Measurements from ENCODE around the gene ZDHHC15.

DNA sequence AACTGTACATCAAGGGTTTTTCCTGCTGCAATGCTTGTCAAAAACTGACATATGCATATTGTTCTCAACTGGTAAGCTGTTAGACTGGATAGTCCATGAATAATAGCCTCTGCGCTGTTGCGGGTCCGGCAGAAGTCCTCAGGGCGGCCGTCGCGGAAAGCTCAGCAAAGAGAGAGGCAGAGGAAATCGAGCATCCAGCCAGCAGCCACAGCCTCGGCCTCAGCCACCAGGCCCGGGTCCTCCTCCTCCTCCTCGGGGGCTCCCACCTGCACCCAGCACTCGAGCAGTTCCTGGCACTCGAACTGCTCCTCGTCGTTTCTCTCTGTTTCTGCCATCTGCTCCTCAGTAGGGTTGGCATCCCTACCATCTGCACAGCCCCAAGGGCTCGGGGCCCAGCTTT, 195.2 kb downstream of the ZDHHC15 start:
- TF ChIP-seq POLR2A (IDR thresholded peaks at IDR 0.05) = no peak
- TF ChIP-seq, protein P1, sequence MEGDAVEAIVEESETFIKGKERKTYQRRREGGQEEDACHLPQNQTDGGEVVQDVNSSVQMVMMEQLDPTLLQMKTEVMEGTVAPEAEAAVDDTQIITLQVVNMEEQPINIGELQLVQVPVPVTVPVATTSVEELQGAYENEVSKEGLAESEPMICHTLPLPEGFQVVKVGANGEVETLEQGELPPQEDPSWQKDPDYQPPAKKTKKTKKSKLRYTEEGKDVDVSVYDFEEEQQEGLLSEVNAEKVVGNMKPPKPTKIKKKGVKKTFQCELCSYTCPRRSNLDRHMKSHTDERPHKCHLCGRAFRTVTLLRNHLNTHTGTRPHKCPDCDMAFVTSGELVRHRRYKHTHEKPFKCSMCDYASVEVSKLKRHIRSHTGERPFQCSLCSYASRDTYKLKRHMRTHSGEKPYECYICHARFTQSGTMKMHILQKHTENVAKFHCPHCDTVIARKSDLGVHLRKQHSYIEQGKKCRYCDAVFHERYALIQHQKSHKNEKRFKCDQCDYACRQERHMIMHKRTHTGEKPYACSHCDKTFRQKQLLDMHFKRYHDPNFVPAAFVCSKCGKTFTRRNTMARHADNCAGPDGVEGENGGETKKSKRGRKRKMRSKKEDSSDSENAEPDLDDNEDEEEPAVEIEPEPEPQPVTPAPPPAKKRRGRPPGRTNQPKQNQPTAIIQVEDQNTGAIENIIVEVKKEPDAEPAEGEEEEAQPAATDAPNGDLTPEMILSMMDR (IDR thresholded peaks at IDR 0.05 in 8 of 11, conservative IDR thresholded peaks at IDR 0.05 in 3 of 11) = no peak

Data from spleen (tissue), 7 donors.